Measurements from ENCODE around the gene ARHGAP15.

ARHGAP15 gene

GRCh38 chr2:143482771-143483170 lies 353.6 kb downstream of the ARHGAP15 start:
- no peaks in the 10 kb centered on the region for H3K9me3 ChIP-seq (ENCODE audit: control insufficient read depth, insufficient read depth, low read length)
- H3K36me3 ChIP-seq (ENCODE audit: control insufficient read depth, insufficient read depth, low read length), result no peaks in the 10 kb centered on the region
- H3K9ac ChIP-seq (ENCODE audit: low read depth, low read length), result no peak overlapping the region
- H3K4me1 ChIP-seq (ENCODE audit: control insufficient read depth, insufficient read depth, low read length), result peaks cover 21% of the 10 kb centered on the region
- no peak overlapping the region for H3K27ac ChIP-seq (ENCODE audit: low read depth, low read length)
- no peak overlapping the region for H3K4me3 ChIP-seq (ENCODE audit: low read depth, low read length)
- peaks cover 34% of the 10 kb centered on the region for H3K27me3 ChIP-seq (ENCODE audit: control insufficient read depth, insufficient read depth, low read length)

GRCh38 chr2:143486976-143487375 lies 357.8 kb downstream of the ARHGAP15 start:
- Histone ChIP-seq H3K27ac (ENCODE audit: low read depth, low read length) (no peak overlapping the region), H3K36me3 (ENCODE audit: control insufficient read depth, insufficient read depth, low read length) (no peaks in the 10 kb centered on the region), H3K4me3 (ENCODE audit: low read depth, low read length) (no peak overlapping the region), H3K27me3 (ENCODE audit: control insufficient read depth, insufficient read depth, low read length) (peaks cover 13% of the 10 kb centered on the region), H3K9ac (ENCODE audit: low read depth, low read length) (no peak overlapping the region), H3K9me3 (ENCODE audit: control insufficient read depth, insufficient read depth, low read length) (no peaks in the 10 kb centered on the region), H3K4me1 (ENCODE audit: control insufficient read depth, insufficient read depth, low read length) (peaks cover 4% of the 10 kb centered on the region)

GRCh38 chr2:143489145-143489544 lies 359.9 kb downstream of the ARHGAP15 start:
- no peak overlapping the region for H3K9ac ChIP-seq (ENCODE audit: low read depth, low read length)
- H3K36me3 ChIP-seq (ENCODE audit: control insufficient read depth, insufficient read depth, low read length), result no peaks in the 10 kb centered on the region
- H3K4me3 ChIP-seq (ENCODE audit: low read depth, low read length), result no peak overlapping the region
- H3K4me1 ChIP-seq (ENCODE audit: control insufficient read depth, insufficient read depth, low read length), result no peaks in the 10 kb centered on the region
- no peaks in the 10 kb centered on the region for H3K9me3 ChIP-seq (ENCODE audit: control insufficient read depth, insufficient read depth, low read length)
- no peak overlapping the region for H3K27ac ChIP-seq (ENCODE audit: low read depth, low read length)
- H3K27me3 ChIP-seq (ENCODE audit: control insufficient read depth, insufficient read depth, low read length), result no peaks in the 10 kb centered on the region

- Histone ChIP-seq H3K27me3 (ENCODE audit: control insufficient read depth, insufficient read depth, low read length) (no peaks in the 10 kb centered on the region), H3K4me3 (ENCODE audit: low read depth, low read length) (no peak overlapping the region), H3K9ac (ENCODE audit: low read depth, low read length) (no peak overlapping the region), H3K9me3 (ENCODE audit: control insufficient read depth, insufficient read depth, low read length) (0 out of 2 replicates have a peak, but pooled peaks cover 3% of the 10 kb centered on the region), H3K27ac (ENCODE audit: low read depth, low read length) (no peak overlapping the region), H3K4me1 (ENCODE audit: control insufficient read depth, insufficient read depth, low read length) (no peaks in the 10 kb centered on the region), H3K36me3 (ENCODE audit: control insufficient read depth, insufficient read depth, low read length) (no peaks in the 10 kb centered on the region)
Measured at GRCh38 chr2:143491131-143491530, 361.9 kb downstream of the ARHGAP15 start.

- no peaks in the 10 kb centered on the region for H3K36me3 ChIP-seq (ENCODE audit: control insufficient read depth, insufficient read depth, low read length)
Measured at GRCh38 chr2:143493339-143493738, 364.1 kb downstream of the ARHGAP15 start.

GRCh38 chr2:143497726-143498125 lies 368.5 kb downstream of the ARHGAP15 start:
- Histone ChIP-seq H3K27ac (ENCODE audit: low read depth, low read length) (no peak overlapping the region), H3K4me1 (ENCODE audit: control insufficient read depth, insufficient read depth, low read length) (no peaks in the 10 kb centered on the region), H3K9ac (ENCODE audit: low read depth, low read length) (no peak overlapping the region), H3K27me3 (ENCODE audit: control insufficient read depth, insufficient read depth, low read length) (no peaks in the 10 kb centered on the region), H3K4me3 (ENCODE audit: low read depth, low read length) (no peak overlapping the region), H3K9me3 (ENCODE audit: control insufficient read depth, insufficient read depth, low read length) (0 out of 2 replicates have a peak, but pooled peaks cover 3% of the 10 kb centered on the region), H3K36me3 (ENCODE audit: control insufficient read depth, insufficient read depth, low read length) (no peaks in the 10 kb centered on the region)

More at GRCh38 chr2:143493339-143493738, 364.1 kb downstream of the ARHGAP15 start:
- Histone ChIP-seq H3K27ac (ENCODE audit: low read depth, low read length) (no peak overlapping the region), H3K4me1 (ENCODE audit: control insufficient read depth, insufficient read depth, low read length) (no peaks in the 10 kb centered on the region), H3K27me3 (ENCODE audit: control insufficient read depth, insufficient read depth, low read length) (no peaks in the 10 kb centered on the region), H3K9ac (ENCODE audit: low read depth, low read length) (no peak overlapping the region), H3K4me3 (ENCODE audit: low read depth, low read length) (no peak overlapping the region), H3K9me3 (ENCODE audit: control insufficient read depth, insufficient read depth, low read length) (0 out of 2 replicates have a peak, but pooled peaks cover 3% of the 10 kb centered on the region)

- Histone ChIP-seq H3K4me3 (ENCODE audit: low read depth, low read length) (no peak overlapping the region), H3K4me1 (ENCODE audit: control insufficient read depth, insufficient read depth, low read length) (no peaks in the 10 kb centered on the region), H3K36me3 (ENCODE audit: control insufficient read depth, insufficient read depth, low read length) (no peaks in the 10 kb centered on the region), H3K27ac (ENCODE audit: low read depth, low read length) (no peak overlapping the region), H3K27me3 (ENCODE audit: control insufficient read depth, insufficient read depth, low read length) (no peaks in the 10 kb centered on the region), H3K9me3 (ENCODE audit: control insufficient read depth, insufficient read depth, low read length) (0 out of 2 replicates have a peak, but pooled peaks cover 3% of the 10 kb centered on the region), H3K9ac (ENCODE audit: low read depth, low read length) (no peak overlapping the region)
Measured at GRCh38 chr2:143498496-143498895, 369.3 kb downstream of the ARHGAP15 start.

- no peak overlapping the region for H3K4me3 ChIP-seq (ENCODE audit: low read depth, low read length)
- no peak overlapping the region for H3K9ac ChIP-seq (ENCODE audit: low read depth, low read length)
- no peaks in the 10 kb centered on the region for H3K36me3 ChIP-seq (ENCODE audit: control insufficient read depth, insufficient read depth, low read length)
- no peak overlapping the region for H3K27ac ChIP-seq (ENCODE audit: low read depth, low read length)
- H3K27me3 ChIP-seq (ENCODE audit: control insufficient read depth, insufficient read depth, low read length), result no peaks in the 10 kb centered on the region
- 0 out of 2 replicates have a peak, but pooled peaks cover 3% of the 10 kb centered on the region for H3K9me3 ChIP-seq (ENCODE audit: control insufficient read depth, insufficient read depth, low read length)
- no peaks in the 10 kb centered on the region for H3K4me1 ChIP-seq (ENCODE audit: control insufficient read depth, insufficient read depth, low read length)
Measured at GRCh38 chr2:143499061-143499460, 369.8 kb downstream of the ARHGAP15 start.

GRCh38 chr2:143501106-143501676 lies 372.0 kb downstream of the ARHGAP15 start:
- Histone ChIP-seq H3K27me3 (ENCODE audit: control insufficient read depth, insufficient read depth, low read length) (no peaks in the 10 kb centered on the region), H3K27ac (ENCODE audit: low read depth, low read length) (no peak overlapping the region), H3K9me3 (ENCODE audit: control insufficient read depth, insufficient read depth, low read length) (no peaks in the 10 kb centered on the region), H3K4me3 (ENCODE audit: low read depth, low read length) (no peak overlapping the region), H3K36me3 (ENCODE audit: control insufficient read depth, insufficient read depth, low read length) (no peaks in the 10 kb centered on the region), H3K4me1 (ENCODE audit: control insufficient read depth, insufficient read depth, low read length) (no peaks in the 10 kb centered on the region), H3K9ac (ENCODE audit: low read depth, low read length) (no peak overlapping the region)

GRCh38 chr2:143503280-143503679 lies 374.1 kb downstream of the ARHGAP15 start:
- Histone ChIP-seq H3K4me3 (ENCODE audit: low read depth, low read length) (no peak overlapping the region), H3K4me1 (ENCODE audit: control insufficient read depth, insufficient read depth, low read length) (no peaks in the 10 kb centered on the region), H3K27ac (ENCODE audit: low read depth, low read length) (no peak overlapping the region), H3K9ac (ENCODE audit: low read depth, low read length) (no peak overlapping the region), H3K36me3 (ENCODE audit: control insufficient read depth, insufficient read depth, low read length) (no peaks in the 10 kb centered on the region), H3K27me3 (ENCODE audit: control insufficient read depth, insufficient read depth, low read length) (no peaks in the 10 kb centered on the region), H3K9me3 (ENCODE audit: control insufficient read depth, insufficient read depth, low read length) (no peaks in the 10 kb centered on the region)

- H3K4me1 ChIP-seq (ENCODE audit: control insufficient read depth, insufficient read depth, low read length), result no peaks in the 10 kb centered on the region
- H3K27ac ChIP-seq (ENCODE audit: low read depth, low read length), result no peak overlapping the region
- no peaks in the 10 kb centered on the region for H3K27me3 ChIP-seq (ENCODE audit: control insufficient read depth, insufficient read depth, low read length)
- H3K36me3 ChIP-seq (ENCODE audit: control insufficient read depth, insufficient read depth, low read length), result no peaks in the 10 kb centered on the region
- no peak overlapping the region for H3K4me3 ChIP-seq (ENCODE audit: low read depth, low read length)
- no peak overlapping the region for H3K9ac ChIP-seq (ENCODE audit: low read depth, low read length)
- H3K9me3 ChIP-seq (ENCODE audit: control insufficient read depth, insufficient read depth, low read length), result no peaks in the 10 kb centered on the region
Measured at GRCh38 chr2:143504397-143504796, 375.2 kb downstream of the ARHGAP15 start.
